ENCODE results near the gene RCAN1. TPM values are rescaled to one million over a fixed set of nuclear protein-coding genes. Genes with fewer than 3 reads are reported as not detected.

RCAN1 gene
- total RNA-seq = 22.8 TPM

GRCh38 chr21:34614628-34615486 is at the start of gene RCAN1:
Gene RCAN1, minus strand, starts transcription at chr21:34615113. Its CDS starts 102 bp downstream, at chr21:34615011.
- peak; percentile 93 for DNase-seq (ENCODE audit: low spot score)

DNA sequence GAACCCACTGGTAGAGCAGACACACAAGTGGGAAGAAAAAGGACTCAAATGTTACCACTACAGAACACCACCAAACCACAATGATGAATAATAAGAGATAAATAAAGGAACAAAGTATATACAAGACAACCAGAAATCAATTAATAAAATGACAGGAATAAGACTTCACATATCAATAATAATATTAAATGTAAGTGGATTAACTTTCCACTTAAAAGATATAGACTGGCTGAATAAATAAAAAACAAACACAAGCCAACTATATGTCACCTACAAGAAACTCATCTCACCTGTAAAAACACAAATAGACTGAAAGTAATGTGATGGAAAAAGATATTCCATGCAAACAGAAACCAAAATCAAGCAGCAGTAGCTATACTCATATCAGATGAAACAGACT is 46.9 kb upstream of the RCAN1 start:
- no peak for DNase-seq (ENCODE audit: low spot score)

DNA sequence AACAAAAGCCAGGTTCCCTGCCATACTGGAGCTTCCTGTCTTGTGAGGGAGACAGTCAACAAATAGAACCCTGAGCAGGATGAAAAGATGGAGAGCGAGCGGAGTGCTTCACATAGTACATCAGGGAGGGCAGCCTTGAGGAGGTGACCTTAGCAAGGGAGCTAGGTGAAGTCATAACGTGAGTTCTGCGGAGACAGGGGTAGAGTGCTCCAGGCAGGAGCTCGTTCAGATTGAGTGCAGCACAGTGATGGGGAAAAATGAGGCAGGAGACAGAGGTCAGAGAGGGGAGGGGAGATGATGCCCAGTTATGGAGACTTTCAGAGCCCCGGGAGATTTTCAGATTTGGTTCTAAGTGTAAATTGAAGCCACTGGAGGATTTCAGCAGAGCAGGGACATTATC is 38.6 kb upstream of the RCAN1 start:
- DNase-seq (ENCODE audit: low spot score) = no peak

DNA sequence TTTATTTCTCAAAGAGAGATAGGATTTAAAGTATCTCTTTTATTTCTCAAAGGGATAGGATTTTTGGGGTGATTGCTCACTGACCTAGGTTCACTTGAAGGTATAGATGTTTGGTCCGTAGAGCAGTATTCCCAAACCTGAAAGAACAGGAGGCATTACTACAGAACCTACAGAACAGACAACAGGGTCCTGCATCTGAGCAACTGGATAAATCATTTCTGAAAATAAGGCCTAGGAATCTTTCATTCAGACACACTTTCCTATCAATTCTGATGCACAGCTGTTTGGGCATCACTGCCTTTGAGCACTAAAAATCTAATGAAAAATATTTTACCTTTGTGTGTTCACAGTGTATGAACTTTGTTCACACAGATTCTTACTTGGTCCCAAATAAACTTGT is 36.7 kb upstream of the RCAN1 start:
- DNase-seq (ENCODE audit: low spot score) = no peak

DNA sequence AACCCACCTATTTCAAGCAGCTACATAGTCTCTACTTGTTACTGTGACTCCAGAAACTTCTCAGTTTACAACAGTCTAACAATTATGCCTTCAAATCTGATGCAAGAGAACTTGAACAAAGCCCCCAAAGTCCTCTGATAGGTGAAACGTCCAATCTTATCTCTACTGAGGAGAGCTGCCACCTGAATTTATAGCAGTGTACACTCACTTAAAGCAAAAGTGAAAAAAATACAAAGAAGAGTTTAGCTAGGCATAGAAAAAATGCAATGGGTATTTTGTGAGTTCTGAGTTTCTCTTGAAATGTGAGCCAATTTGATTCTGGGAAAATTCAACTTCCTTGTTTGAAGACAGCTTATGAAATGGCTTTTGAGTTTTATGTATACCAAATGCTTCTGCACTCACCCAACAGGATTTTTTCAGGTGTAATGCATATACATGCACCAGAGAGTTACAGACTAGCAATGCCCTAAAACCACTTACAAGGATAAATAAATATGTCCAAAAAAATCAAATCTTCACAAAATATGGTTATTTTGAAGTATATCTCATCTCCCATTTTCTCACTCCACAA is 36.0 kb upstream of the RCAN1 start:
- peak; percentile 2 for DNase-seq (ENCODE audit: low spot score)

DNA sequence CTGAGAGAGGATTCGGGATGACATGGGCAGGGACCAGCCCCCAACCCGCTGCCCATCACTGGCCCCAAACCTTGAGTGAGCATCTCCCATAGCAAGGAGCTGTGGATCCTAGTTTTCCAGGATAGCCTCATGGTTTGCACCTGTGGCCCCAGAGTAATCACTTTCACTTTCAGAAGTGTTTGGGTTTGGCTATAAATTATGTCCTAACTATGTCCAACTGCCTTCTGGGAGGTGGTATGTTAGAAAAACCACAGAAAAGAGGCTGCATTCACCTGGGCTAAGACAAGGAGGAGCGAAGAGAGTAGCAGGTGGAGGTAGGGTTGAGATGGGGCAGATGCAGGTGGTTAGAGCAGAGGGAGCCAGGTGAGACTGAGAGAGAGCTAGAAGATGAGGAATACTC is 34.5 kb upstream of the RCAN1 start:
- peak; percentile 23 for DNase-seq (ENCODE audit: low spot score)

DNA sequence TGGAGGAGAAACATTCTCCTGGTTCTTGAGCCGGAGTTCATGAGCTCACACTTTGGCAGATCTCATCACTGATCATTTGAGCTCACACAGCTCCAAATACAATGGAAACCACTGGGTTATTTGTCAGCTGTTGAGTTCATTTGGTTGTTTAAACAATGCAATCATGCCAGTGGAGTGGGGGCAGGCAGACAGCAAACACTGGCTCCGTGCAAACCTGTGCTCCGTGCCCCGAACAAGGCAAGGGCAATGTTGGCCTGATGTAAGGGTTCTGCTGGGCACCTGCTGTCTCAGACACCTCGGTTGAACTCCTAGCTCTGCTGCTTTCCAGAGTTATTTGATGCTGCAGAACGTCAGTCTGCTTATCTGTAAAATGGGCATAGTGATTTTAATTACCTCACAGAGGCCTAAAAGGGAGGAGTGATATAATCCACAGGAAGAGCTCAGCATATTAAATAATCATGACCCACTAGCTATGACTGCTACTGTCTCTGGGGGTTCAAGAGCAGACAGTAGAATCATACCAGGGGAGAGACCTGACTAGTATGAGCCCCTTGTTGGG is 33.9 kb upstream of the RCAN1 start:
- DNase-seq (ENCODE audit: low spot score) = peak; percentile 19

GRCh38 chr21:34647555-34647954 is 32.6 kb upstream of the RCAN1 start:
- DNase-seq (ENCODE audit: low spot score) = peak; percentile 29

DNA sequence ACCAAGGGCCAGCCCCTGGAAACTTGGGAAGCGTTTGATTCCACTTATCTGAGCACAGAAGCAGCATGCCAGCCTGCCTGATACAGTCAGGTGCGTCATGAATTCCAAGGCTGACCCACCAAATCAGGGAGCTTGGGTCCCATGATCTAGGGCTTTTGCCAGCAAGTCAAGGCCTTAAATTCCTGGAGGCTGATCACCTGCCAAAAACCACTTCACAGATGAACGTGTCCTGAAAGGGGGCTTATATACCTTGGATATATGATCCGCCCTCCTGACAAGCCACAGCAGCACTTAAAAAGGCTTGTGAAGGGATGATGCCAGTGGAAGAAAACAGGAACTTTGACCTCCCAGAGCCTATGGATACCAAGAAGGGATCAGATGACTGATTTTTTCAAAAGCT is 29.9 kb upstream of the RCAN1 start:
- peak; percentile 29 for DNase-seq (ENCODE audit: low spot score)

DNA sequence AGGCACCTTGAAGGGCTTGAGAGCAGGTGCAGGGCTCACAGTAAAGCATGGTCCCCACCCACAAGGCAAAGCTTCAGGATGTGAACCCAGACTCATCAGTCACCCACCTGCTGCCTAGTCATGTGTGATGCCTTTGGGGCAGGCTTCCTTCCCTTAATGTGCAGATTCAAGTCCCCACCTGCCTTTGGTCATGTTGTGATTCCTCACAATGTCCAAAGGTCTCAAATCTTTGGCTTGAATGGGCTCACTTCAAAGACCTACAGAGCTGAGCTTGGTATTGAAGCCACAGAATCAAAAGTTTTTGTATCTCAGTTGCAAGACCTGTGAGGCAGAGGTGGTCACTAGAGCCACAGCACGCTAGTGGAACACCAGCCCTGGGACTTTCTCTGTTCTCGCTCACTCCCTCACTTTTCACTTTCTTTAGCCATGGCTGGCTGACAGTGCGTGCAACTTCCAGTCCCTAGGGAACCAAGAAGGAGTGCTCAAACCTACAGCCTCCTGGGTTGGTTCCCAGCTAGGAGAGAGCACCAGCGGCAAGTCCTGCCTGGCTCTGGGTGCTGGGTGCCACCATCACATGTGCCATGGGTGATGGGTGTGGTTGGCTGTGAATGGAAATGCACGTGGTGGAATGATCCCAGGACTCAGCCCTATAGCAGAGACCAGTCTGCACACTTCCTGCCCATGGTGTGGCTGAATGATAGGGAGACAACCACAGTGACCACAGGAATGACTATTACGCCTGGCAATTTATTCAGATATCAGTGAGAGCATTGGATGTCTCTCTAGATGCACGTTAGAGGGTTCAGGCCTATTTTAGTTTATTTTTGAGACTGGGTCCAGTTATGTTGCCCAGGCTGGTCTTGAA is 27.5 kb upstream of the RCAN1 start:
- DNase-seq (ENCODE audit: low spot score) = peak; percentile 41

- DNase-seq (ENCODE audit: low spot score) = peak; percentile 39
Observed at GRCh38 chr21:34640858-34641257, 25.9 kb upstream of the RCAN1 start.

- DNase-seq (ENCODE audit: low spot score) = peak; percentile 41
Observed at GRCh38 chr21:34639882-34640788, 25.2 kb upstream of the RCAN1 start.

GRCh38 chr21:34639250-34639649 is 24.3 kb upstream of the RCAN1 start:
- peak; percentile 7 for DNase-seq (ENCODE audit: low spot score)

DNA sequence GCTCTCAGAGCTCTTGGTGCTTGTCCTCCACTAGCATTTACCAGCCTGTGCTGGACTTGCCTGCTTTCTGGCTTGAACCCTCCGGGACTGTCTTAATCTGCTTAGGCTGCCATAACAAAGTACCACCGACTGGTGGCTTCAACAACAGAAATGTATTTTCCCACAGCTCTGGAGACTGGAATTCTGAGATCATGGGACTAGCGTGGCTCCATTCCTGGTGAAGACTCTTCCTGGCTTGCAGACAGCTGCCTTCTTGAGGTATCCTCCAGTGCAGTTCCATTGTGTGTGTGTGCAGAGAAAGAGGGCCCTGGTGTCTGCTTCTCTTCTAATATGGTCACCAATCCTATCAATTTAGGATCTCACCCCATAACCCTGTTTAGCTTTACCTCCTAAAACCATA is 22.0 kb upstream of the RCAN1 start:
- DNase-seq (ENCODE audit: low spot score) = no peak

- DNase-seq (ENCODE audit: low spot score) = no peak
Observed at GRCh38 chr21:34635307-34635706, 20.4 kb upstream of the RCAN1 start.

- DNase-seq (ENCODE audit: low spot score) = no peak
Observed at GRCh38 chr21:34632498-34632897, 17.6 kb upstream of the RCAN1 start.

GRCh38 chr21:34630536-34631143 is 15.7 kb upstream of the RCAN1 start:
- DNase-seq (ENCODE audit: low spot score) = no peak

DNA sequence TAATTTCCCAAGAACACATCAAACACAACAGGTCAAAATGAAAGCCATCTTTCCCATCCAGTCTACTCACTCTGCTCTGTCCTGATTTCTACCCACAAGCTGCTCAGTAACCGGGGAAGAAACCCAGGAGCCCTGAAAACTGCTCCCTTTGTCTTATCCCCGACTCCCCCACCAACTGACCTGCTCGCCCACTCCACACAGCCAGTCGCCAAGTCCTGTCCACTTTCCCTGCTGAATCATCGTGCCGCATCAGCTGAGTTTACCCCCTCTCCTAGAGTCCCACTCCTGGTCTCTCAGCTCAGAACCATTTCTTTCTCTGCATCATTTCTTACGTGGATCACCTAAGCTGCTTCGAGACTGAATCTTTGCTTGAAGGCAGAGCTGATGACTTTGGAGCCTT is 11.2 kb upstream of the RCAN1 start:
- DNase-seq (ENCODE audit: low spot score) = no peak

GRCh38 chr21:34625030-34625593 is 10.2 kb upstream of the RCAN1 start:
- no peak for DNase-seq (ENCODE audit: low spot score)

GRCh38 chr21:34623516-34623915 is 8.6 kb upstream of the RCAN1 start:
- DNase-seq (ENCODE audit: low spot score) = no peak

Measured in ureter (tissue), 1 donor.